NCI-H2171 (cell line): ENCODE data around the gene NR6A1.

Experiments
- DNase-seq: peaks from one replicate; lab custom pipeline; 2025; lab: John Stamatoyannopoulos, UW

The NR6A1 gene

GRCh38 chr9:124658165-124659017, 112.7 kb downstream of the NR6A1 start:
- peak; percentile 77 for DNase-seq

- DNase-seq = no peak
Measured at GRCh38 chr9:124657516-124657915, 113.6 kb downstream of the NR6A1 start.

- DNase-seq = no peak
Measured at GRCh38 chr9:124654431-124654830, 116.7 kb downstream of the NR6A1 start.

GRCh38 chr9:124652615-124653393, 118.3 kb downstream of the NR6A1 start:
- no peak for DNase-seq

GRCh38 chr9:124652203-124652602, 118.9 kb downstream of the NR6A1 start:
- DNase-seq = no peak

GRCh38 chr9:124645274-124645673, 125.8 kb downstream of the NR6A1 start:
- no peak for DNase-seq

- no peak for DNase-seq
Measured at GRCh38 chr9:124639637-124640036, 131.5 kb downstream of the NR6A1 start.

GRCh38 chr9:124635285-124635684, 135.8 kb downstream of the NR6A1 start:
- DNase-seq = no peak

- no peak for DNase-seq
Measured at GRCh38 chr9:124632077-124632621, 139.0 kb downstream of the NR6A1 start.

GRCh38 chr9:124631326-124631725, 139.8 kb downstream of the NR6A1 start:
- no peak for DNase-seq

GRCh38 chr9:124629600-124629999, 141.5 kb downstream of the NR6A1 start:
- no peak for DNase-seq

- no peak for DNase-seq
Measured at GRCh38 chr9:124628741-124629140, 142.4 kb downstream of the NR6A1 start.

GRCh38 chr9:124626276-124626675, 144.8 kb downstream of the NR6A1 start:
- no peak for DNase-seq

- DNase-seq = no peak
Measured at GRCh38 chr9:124625087-124625486, 146.0 kb downstream of the NR6A1 start.

- DNase-seq = no peak
Measured at GRCh38 chr9:124624735-124624992, 146.4 kb downstream of the NR6A1 start.

GRCh38 chr9:124623966-124624734, 147.0 kb downstream of the NR6A1 start:
- DNase-seq = no peak

- DNase-seq = no peak
Measured at GRCh38 chr9:124622882-124623281, 148.2 kb downstream of the NR6A1 start.

- DNase-seq = no peak
Measured at GRCh38 chr9:124621371-124622328, 149.5 kb downstream of the NR6A1 start.

- no peak for DNase-seq
Measured at GRCh38 chr9:124618476-124618875, 152.6 kb downstream of the NR6A1 start.

- no peak for DNase-seq
Measured at GRCh38 chr9:124617477-124618141, 153.5 kb downstream of the NR6A1 start.

- DNase-seq = no peak
Measured at GRCh38 chr9:124616961-124617360, 154.2 kb downstream of the NR6A1 start.
